GM19438 (cell line): ENCODE results near the gene ZFP3.
"Not testable (repeated sequence)": the region's sequence is repeated elsewhere in the genome, so short reads cannot be mapped to it uniquely, and the experiment has no call there.

ENCODE experiments used
- ATAC-seq: cut with Tn5 transposase; IDR thresholded peaks from one replicate; pipeline ENCODE4 v1.9.1; 2021; ENCODE audit warnings: low read depth; ENCODE audit not compliant: unreplicated experiment

The ZFP3 gene

DNA sequence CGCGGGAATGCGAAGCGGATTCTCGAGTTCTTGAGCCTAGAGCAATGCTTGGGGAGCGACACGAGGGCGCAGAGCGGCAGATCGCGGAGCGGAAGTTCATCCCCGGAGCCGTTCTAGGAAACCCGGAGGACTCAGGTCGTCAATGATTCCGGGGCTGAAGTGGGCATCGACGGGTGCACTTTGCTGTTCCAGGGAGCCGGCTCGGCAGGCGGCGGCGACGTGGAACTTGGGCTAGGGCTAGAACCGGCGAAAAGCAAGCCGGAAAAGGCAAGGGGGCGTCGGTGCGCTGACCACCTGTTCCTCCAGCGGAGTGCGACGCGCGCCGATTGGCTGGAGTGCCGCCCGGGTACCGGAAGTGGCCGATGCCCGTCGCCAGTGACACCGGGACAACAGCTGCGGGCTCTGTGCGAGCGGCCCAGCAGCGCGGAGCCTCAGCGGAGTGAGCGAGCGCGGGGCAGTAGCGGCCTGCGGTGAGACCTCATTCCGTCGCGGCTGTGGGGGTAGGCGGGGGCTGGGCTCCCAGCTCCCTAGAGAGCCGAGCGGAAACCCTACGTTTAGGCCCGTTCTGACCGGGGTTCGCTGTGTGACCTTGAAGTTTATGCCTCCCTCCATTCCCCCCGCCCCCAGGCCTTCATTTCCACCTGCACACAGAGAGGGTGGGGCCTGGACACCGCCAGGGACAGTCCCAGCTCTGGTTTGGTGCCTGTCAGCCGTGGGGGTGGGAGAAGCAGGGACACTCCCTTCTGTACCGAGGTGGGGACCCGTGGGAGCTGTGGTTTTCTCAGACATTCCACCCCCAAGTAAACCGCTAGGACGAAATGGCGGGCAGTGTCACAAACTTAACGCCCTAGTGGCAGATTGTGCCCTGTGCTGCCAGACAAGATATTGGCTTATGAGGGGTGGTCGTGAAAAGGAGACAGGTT is at the start of gene ZFP3:
Gene ZFP3, plus strand, starts transcription at position 362 of the 923 bp plus-strand sequence. CDS start 13,038 bp downstream, outside the sequence.
- ATAC-seq, result peak; percentile 77

DNA sequence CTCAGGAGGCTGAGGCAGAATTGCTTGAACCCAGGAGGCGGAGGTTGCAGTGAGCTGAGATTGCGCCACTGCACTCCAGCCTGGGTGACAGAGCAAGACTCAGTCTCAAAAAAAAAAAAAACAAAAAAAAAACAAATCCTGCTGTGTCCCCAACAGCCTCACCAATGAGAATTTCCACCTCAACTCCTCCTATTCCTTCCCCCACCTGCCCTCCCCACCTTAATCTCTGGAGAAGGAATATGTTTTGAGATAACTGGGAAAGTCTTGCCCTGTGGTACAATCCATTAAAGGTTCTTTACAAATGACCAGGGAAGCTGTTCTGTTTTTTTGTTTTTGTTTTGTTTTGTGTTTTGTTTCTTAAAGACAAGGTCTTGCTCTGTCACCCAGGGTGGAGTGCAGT is 48.1 kb upstream of the ZFP3 start:
- not testable (repeated sequence) for ATAC-seq

DNA sequence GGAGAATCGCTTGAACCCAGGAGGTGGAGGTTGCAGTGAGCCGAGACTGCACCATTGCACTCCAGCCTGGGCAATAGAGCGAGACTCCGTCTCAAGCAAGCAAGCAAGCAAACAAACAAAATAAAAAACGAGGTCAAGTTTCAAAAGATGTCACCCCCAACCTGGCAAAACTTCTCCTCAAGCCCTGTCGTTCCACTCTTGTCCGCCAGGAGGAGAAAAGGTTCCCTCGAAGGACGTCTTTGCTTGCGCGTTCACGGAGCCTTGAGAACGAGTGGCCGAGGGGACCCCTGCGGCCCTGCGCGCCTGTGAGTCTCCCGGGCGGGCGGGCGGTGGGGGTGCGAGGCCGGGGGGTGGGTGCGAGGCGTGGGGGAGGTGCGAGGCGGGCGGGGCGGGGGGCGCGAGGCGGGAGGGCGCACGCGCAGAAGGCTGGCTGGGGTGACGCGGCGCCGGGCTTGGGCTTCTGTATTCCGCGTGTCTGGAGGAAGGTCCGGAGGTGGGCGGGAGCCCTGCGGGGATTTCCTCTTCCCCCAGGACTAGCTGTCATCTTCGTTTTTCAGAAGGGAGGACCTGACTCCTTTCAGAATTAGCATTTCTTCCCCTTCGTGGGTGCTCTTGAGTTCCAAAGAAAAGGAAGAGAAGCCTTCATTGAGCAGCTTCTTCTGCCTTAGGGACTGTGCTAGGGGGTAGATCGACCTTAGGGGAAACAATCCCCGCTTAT is 46.7 kb upstream of the ZFP3 start:
- no peak for ATAC-seq

DNA sequence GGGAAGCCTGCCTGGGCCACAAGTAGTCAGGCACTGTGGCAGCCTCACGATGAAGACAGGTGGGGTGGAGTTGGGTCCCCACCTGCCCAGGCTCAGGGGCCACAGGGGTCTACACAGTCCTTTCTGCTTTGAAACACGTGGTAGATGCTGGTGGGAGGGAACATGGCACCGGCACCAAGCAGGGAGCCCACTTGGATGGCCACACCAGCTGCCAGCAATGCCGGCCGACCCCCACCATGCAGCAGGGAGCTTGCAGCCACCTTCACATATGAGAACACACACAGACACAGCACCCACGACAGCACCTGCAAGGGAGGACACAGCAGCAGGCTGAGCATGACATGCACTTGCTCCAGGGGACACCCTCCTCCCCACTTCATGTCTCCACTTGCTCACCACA is 45.4 kb upstream of the ZFP3 start:
- ATAC-seq, result no peak

DNA sequence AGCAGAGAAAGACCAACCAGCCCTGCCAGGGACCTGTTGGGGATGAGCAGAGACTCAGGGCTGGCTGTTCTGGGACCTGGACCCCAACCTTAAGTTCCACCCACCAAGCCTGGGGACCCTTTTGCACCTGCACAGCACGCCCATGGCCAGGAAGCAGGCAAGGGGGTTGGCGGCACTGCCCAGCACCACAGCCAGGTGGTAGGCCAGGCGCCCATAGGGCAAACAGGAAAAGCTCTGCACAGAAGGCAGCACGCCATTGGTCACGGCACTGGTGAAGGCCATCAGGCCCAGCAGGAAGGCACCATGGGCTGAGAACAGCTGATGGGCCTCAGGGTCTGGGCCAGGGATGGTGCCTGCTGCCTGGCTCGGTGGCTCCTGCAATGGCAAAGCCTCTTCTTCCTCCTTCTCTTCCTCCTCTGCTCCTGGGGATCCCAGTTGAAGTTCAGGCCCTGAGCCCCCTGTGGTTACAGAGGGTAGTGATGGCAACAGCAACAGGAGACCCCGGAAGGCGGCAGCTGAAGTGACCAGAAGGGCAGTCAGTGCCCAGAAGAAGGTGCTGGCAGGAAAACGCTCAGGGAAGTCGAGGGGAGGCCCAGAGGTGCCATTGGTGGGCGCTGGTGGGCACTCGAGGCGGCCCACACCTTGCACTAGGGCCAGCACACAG is 44.8 kb upstream of the ZFP3 start:
- ATAC-seq, result no peak

DNA sequence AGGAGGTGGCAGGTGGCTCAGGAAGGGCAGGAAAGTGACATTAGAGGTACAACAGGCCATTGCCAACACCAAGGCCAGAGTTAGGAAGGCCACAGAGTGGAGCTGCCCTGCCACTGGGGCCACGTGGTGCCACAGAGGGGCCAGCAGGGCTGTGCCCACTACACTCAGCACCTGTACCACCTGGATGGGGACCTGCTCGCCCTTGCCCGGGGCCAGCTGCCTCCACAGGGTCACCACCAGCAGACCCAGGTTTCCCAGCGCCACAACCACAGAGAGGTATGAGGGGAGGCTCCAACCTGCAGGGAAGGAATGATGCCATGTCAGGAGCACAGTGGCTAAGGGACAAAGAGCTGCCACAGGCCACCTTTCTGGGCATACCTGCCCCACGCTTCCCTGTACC is 44.2 kb upstream of the ZFP3 start:
- no peak for ATAC-seq

DNA sequence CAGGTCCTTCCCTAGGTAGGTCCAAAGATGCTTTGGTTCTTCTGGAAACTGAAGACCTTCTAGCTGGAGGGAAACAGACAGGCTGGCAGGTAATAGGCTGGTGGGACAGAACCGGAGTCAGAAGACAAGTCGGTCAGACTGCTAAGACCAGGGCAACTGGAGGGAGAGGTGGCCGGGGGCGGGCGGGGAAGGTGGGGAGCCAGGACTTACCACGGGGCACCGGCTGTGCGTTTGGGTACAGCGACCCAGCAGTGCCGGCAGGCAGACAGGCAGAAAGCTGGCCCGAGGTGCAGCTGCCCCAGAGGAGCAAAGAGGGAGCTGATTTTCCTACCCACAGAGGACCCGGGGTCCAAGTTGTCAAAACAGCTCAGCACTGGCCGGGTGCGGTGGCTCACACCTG is 43.6 kb upstream of the ZFP3 start:
- no peak for ATAC-seq

DNA sequence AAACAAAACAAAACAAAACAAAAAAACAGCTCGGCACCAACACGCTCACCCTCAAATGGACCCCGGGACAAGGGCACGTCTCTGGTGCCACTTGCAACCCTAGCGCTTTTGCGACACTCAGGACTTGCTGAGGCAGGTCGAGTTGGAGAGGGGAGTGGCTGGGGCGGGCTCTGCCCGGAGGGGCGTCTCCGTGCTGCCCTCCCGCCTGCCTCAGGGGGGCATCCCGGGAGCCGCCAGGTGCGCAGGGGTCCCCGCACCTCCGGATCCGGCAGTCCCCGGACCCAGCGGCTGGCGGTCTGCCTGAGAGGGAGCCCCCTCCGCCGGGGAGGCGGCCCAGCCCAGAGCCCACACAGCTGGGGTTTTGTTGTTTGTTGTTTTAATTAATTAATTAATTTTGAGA is 43.0 kb upstream of the ZFP3 start, which contains the start of gene SLC52A1:
Gene SLC52A1, minus strand, starts transcription at position 112 of the 400 bp plus-strand sequence. CDS start 820 bp downstream, outside the sequence.
- ATAC-seq, result no peak

DNA sequence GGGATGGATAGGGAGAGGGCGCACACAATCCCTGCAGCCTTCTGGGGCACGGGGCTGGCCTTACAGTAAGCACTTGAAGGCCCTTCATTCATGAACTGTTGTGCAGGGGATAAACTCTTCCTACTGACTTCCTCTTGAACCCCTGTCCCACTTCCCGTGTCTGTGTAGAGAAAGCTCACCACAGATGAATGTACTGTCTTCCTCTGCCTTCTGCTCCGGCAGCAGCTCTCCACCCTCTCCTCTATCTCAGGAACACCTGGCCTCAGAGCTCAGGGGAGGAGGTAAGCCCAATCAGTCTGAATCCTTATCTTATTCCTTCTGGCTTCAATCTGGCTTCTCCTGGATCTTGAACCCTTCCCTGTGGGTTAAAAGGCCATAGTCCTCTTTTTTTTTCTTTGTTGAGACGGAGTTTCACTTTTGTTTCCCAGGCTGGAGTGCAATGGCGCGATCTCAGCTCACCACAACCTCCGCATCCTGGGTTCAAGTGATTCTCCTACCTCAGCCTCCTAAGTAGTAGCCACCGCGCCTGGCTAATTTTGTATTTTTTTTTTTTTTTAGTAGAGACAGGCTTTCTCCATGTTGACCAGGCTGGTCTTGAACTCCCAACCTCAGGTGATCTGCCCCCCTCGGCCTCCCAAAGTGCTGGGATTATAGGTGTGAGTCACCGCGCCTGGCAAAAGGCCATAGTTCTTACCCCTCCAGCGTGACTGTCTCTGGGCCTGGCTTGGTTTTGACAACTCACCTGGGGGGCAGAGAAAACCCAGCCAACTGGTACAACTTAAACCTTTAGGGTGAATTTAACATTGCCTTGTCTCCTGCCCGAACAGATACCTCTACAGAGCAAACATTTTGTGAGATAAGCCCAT is 35.9 kb upstream of the ZFP3 start:
- ATAC-seq, result no peak

DNA sequence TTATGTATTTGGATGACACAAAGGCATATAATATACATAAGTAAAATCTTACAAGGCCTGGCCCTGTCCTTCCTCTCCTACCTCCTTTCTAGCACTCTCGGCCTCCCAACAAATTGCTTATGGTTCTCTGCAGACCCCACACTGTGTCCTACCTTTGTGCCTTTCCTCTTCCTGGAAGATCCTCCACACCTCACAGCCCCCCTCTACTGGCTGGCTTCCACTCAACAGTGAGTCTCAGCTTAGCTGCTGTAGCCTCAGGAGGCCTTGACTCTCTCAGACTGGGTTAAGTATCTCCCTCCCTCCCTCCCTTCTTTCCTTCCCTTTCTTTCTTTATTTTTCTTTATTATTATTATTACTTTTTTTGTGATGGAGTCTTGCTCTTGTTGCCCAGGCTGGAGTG is 34.7 kb upstream of the ZFP3 start:
- no peak for ATAC-seq

DNA sequence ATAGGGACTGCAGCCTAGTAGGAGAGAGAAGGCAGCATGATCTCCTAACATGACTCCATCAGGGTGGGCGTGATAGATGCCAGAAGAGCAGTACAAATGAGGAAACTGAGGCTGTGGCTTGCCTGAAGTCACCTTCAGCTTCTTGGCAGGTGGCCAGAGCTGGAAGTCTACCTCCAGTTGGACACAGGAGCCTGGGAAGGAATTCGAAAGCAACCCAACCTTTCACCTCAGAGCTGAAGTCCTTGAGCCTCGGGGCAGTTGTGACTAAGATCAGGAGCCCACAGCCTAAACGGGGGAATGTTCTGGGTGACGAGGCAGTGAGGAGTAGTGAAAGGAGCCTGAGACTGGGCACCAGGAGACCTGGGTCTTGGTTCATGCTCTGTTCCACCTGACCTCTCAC is 33.6 kb upstream of the ZFP3 start:
- no peak for ATAC-seq

DNA sequence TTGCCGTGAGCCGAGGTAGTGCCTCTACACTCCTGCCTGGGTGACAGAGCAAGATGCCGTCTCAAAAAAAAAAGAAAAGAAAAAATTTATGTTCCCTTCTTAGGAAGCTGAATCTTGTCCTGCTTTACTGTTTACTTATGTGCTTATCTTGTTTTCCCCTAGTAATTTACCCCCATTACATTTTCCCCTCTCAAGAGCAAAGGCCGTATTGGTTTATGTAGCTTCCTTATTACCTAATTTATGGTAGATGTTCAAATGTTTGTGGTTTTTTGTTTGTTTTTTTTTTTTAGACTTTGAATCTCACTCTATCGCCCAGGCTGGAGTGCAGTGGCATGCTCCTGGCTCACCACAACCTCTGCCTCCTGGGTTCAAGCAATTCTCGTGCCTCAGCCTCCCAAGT is 32.8 kb upstream of the ZFP3 start:
- ATAC-seq, result no peak

DNA sequence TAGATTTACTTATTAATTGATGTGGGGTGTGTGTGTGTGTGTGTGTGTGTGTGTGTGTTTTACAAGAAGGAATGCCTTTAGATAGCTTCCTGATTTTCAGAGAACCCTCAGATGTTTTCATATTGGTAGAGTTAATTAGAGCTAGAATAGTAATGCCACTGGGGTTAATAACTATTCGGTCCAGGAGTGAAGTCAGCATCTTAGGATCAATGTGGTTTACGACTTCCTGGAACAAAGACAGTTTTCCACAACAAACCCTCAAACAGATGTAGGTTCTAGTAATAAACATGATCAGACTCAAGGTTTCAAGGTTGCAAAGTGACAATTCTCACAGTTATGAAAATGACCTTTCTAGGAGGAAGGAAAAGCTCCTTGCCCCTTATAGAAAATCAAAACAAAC is 30.8 kb upstream of the ZFP3 start:
- ATAC-seq, result no peak

DNA sequence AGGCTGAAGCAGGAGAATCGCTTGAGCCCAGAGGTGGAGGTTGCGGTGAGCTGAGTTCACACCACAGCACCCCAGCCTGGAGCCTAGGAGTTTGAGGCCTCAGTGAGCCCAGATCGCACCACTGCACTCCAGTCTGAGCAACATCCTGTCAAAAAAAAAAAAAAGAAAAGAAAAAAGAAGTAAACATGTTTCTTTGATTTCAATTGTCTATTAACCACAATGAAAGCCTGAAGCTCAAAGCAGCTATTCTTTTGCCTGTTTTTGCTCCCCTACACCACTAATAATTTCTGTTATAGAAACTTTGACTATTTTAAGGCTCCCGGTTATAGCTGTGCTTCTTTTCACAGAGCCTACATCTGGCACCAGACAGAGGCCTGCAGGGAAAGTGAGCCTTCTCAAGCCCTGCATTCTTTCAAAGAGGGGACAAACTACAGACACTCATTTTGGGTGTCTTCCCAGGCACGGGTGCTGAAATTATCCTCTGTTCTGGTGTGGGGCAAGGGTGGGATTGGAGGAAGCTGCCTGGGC is 28.9 kb upstream of the ZFP3 start:
- ATAC-seq, result no peak

DNA sequence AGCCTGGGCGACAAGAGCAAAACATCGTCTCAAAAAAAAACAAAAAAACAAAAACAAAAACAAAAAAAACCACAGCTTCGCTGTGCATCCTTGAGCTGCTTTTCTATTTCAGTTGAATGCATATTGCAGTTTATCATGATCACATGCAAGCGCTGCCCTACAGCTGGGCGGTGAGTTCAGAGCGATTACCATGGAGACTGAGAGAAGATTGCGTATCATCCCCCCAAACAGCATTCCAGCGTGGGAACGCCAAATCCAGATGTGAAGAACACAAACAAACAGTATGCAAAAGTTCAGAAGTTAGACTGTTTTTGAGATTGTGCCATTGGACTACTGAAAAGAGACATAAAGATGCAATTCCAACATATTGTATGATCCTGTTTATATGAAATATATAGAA is 28.0 kb upstream of the ZFP3 start:
- no peak for ATAC-seq

DNA sequence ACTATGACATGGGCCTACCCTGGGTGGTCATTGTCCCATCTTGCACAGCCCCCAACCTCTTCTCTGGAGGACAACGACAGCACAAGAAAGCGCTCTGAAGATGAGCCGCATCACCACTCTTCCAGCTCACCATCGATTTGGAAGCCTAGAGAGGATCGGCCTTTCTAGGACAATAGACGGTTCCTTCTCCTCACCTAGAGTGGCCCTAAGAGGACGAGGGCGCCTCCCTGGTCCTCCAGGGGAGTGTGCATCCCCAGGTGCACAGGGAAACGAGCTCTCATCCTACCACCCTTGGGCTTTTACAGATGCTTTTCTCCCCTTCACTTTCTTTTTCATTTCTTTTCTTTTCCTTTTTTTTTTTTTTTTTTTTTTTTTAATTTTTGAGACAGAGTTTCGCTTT is 22.7 kb upstream of the ZFP3 start:
- no peak for ATAC-seq

DNA sequence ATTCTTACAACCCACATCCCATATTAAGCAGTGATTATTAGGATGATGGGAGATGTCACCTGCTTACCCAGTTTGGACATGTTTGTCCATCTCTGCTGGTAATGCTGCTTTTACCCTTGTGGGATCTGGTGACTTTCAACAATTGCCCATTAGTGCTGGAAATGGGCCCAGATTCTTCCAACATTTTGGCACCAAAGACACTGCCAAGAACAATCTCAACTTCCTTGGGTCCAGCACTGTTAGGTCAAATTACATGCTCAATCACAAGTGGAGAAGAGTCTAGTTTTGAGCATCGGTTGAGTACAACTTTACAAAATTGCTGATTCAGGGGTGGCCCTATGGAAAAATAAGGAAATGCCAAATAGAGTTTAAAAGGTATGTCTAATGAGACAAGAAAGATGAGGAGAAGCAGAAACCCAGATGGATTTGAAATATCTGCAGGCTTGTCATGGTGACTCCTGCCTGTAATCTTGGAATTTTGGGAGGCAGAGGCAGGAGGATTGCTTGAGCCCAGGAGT is 13.0 kb upstream of the ZFP3 start:
- ATAC-seq, result no peak

DNA sequence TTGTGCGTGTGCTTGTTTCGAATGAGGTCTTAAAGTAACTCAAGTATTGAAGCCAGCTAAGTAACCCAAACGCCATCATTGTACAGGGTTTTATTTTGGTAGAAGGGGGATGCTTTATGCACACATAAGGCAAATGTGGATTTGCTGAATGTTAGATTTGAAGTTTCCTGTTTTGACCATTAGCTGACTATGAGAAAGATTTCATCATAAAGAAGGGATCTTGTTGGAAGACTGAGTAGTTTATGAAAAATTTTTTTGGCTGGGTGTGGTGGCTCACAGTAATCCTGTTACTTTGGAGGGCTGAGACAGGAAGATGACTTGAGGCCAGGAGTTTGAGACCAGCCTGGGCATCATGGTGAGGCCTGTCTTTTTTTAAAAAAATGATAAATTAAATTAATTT is 10.0 kb upstream of the ZFP3 start:
- no peak for ATAC-seq

DNA sequence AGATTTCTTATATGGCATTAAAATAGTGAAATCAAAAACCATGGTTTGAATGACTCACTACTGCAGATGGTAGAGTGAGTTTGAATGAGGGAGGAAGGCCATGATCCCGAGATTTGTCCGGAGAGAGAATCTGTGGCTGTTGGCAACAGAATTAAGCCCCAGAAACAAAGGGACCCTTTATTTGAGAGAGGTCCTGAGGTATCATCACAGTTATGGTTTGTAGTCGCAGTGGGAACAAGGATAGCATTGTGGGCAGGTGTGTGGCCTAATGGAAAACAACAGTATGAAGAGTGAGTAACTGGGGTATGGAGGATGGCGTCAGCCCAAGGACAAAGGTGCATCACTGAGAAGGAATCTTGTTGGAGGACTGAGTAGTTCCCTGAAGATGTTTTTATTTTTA is 8.5 kb upstream of the ZFP3 start:
- ATAC-seq, result no peak

DNA sequence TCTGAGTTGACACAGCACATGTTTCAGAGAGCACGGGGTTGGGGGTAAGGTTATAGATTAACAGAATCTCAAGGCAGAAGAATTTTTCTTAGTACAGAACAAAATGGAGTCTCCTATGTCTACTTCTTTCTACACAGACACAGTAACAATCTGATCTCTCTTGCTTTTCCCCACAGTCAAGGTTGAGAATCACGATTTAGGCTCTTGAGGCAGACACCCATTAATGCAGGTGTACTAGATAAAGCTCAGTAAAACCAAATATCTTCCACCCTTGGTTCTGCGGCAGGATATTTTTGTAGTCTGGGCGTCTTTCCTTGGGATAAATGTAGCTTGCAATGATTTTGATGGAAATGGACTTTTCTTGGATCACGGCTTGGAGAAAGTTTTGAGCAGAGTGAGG is 2.8 kb upstream of the ZFP3 start:
- ATAC-seq, result not testable (repeated sequence)
